ENCODE results near the gene INSM2. TPM values are rescaled to one million over a fixed set of nuclear protein-coding genes. Genes with fewer than 3 reads are reported as not detected.

The INSM2 gene
- total RNA-seq, 2 experiments from 2014 or later, result 0.09 TPM; not detected in 1

- Histone ChIP-seq H3K4me1 (ENCODE audit: insufficient read depth, low read length, poor library complexity, severe bottlenecking) (no peaks in the 10 kb centered on the region), H4K20me1 (ENCODE audit: insufficient read depth, low read length) (no peaks in the 10 kb centered on the region), H3K36me3 (ENCODE audit: insufficient read depth, low read length) (no peaks in the 10 kb centered on the region), H2AFZ (ENCODE audit: low read length) (no peak overlapping the region), H3K9me2 (ENCODE audit: insufficient read depth, low read length) (no peaks in the 10 kb centered on the region), H3K4me3 (ENCODE audit: low read depth, low read length, poor library complexity, severe bottlenecking) (no peak overlapping the region), H3K27ac (ENCODE audit: low read depth, low read length, poor library complexity, severe bottlenecking) (no peak overlapping the region), H3K79me2 (ENCODE audit: insufficient read depth, low read depth, low read length) (no peaks in the 10 kb centered on the region), H3K4me2 (ENCODE audit: low read length) (no peak overlapping the region), H3K9me3 (ENCODE audit: low read length) (no peaks in the 10 kb centered on the region)
- no TSS peak for BruUV-seq (replicated peaks)
- no peak for DNase-seq (ENCODE audit: low spot score)
- ChIA-PET POLR2A (interaction anchor here (0.5 to 0.7 kb wide), 4 partner anchors 9 to 178 kb away, joined by 3 to 4 read pairs (median 3); no protein-coding TSS in a partner anchor), CTCF (ENCODE audit: unreplicated experiment) (no interaction called here)
- intact Hi-C loops (cut with micrococcal nuclease; ENCODE audit: unreplicated experiment), result no loop called here
- TF ChIP-seq EZH2phosphoT487 (IDR thresholded peaks at IDR 0.05; ENCODE audit: borderline replicate concordance, low read depth, low read length) (no peak), CTCF (conservative IDR thresholded peaks at IDR 0.05; ENCODE audit: low read length) (no peak)
Measured at GRCh38 chr14:35509846-35510245, 24.1 kb upstream of the INSM2 start.

DNA sequence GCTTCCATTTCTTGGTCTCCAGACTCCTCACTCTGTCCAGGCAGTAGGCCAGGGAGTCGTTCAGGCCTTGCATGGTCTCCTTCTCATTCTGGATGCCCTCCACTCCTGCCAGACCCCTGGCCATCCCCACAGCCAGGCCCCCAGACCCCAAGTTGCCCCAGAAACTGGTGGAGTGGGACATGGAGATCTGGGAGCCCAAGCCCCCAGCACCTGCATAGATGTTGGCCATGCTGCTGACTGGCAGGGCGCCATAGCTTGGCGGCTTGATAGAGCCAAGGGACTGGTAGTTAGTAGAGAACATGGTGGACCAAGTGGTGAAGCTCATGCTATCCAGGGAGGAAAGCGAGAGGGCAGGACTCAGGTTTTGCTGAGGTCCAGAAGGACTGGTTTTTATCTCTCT, 21.2 kb upstream of the INSM2 start:
- CTCF ChIA-PET (ENCODE audit: unreplicated experiment), result no interaction called here
- POLR2A ChIA-PET, result interaction anchor here (0.6 kb wide), 1 partner anchor 436 kb away, joined by 3 read pairs; no protein-coding TSS in a partner anchor

More for the DNA sequence above, 21.2 kb upstream of the INSM2 start:
- no peaks in the 10 kb centered on the region for H3K36me3 ChIP-seq (ENCODE audit: insufficient read depth, low read length)
- H4K20me1 ChIP-seq (ENCODE audit: insufficient read depth, low read length), result no peaks in the 10 kb centered on the region
- intact Hi-C loops (cut with micrococcal nuclease; ENCODE audit: unreplicated experiment), result no loop called here
- H3K79me2 ChIP-seq (ENCODE audit: insufficient read depth, low read depth, low read length), result no peaks in the 10 kb centered on the region
- DNase-seq (ENCODE audit: low spot score), result no peak
- TF ChIP-seq CTCF (conservative IDR thresholded peaks at IDR 0.05; ENCODE audit: low read length) (no peak), EZH2phosphoT487 (IDR thresholded peaks at IDR 0.05; ENCODE audit: borderline replicate concordance, low read depth, low read length) (no peak)
- no peaks in the 10 kb centered on the region for H3K4me1 ChIP-seq (ENCODE audit: insufficient read depth, low read length, poor library complexity, severe bottlenecking)
- H3K9me2 ChIP-seq (ENCODE audit: insufficient read depth, low read length), result no peaks in the 10 kb centered on the region
- H3K4me2 ChIP-seq (ENCODE audit: low read length), result no peak overlapping the region
- no peak overlapping the region for H3K27ac ChIP-seq (ENCODE audit: low read depth, low read length, poor library complexity, severe bottlenecking)
- no TSS peak for BruUV-seq (replicated peaks)
- no peak overlapping the region for H3K4me3 ChIP-seq (ENCODE audit: low read depth, low read length, poor library complexity, severe bottlenecking)
- no peaks in the 10 kb centered on the region for H3K9me3 ChIP-seq (ENCODE audit: low read length)
- H2AFZ ChIP-seq (ENCODE audit: low read length), result no peak overlapping the region

All from OCI-LY7 (cell line).